ENCODE results near the gene MUC5AC.
"Not testable (repeated sequence)": the region's sequence is repeated elsewhere in the genome, so short reads cannot be mapped to it uniquely, and the experiment has no call there.

Gene MUC5AC

GRCh38 chr11:1147792-1148191, 10.0 kb upstream of the MUC5AC start:
- DNase-seq (ENCODE audit: low spot score), result no peak

- DNase-seq (ENCODE audit: low spot score), result no peak
Observed at GRCh38 chr11:1148752-1149180, 9.0 kb upstream of the MUC5AC start.

- no peak for DNase-seq (ENCODE audit: low spot score)
Observed at GRCh38 chr11:1149545-1149944, 8.2 kb upstream of the MUC5AC start.

- no peak for DNase-seq (ENCODE audit: low spot score)
Observed at GRCh38 chr11:1150116-1150515, 7.6 kb upstream of the MUC5AC start.

- no peak for DNase-seq (ENCODE audit: low spot score)
Observed at GRCh38 chr11:1150769-1151365, 6.9 kb upstream of the MUC5AC start.

- no peak for DNase-seq (ENCODE audit: low spot score)
Observed at GRCh38 chr11:1151366-1152315, 6.1 kb upstream of the MUC5AC start.

GRCh38 chr11:1152316-1153104, 5.2 kb upstream of the MUC5AC start:
- no peak for DNase-seq (ENCODE audit: low spot score)

GRCh38 chr11:1153105-1153950, 4.4 kb upstream of the MUC5AC start:
- DNase-seq (ENCODE audit: low spot score), result no peak

GRCh38 chr11:1153951-1154493, 3.7 kb upstream of the MUC5AC start:
- DNase-seq (ENCODE audit: low spot score), result no peak

GRCh38 chr11:1154656-1155055, 3.1 kb upstream of the MUC5AC start:
- DNase-seq (ENCODE audit: low spot score), result not testable (repeated sequence)

- DNase-seq (ENCODE audit: low spot score), result no peak
Observed at GRCh38 chr11:1155274-1155693, 2.5 kb upstream of the MUC5AC start.

GRCh38 chr11:1156506-1157340, 1.0 kb upstream of the MUC5AC start:
- DNase-seq (ENCODE audit: low spot score), result no peak

GRCh38 chr11:1157341-1157644, 460 bp upstream of the MUC5AC start:
- no peak for DNase-seq (ENCODE audit: low spot score)

- DNase-seq (ENCODE audit: low spot score), result no peak
Observed at GRCh38 chr11:1158681-1159487, 1.1 kb downstream of the MUC5AC start.

GRCh38 chr11:1159488-1160220, 1.9 kb downstream of the MUC5AC start:
- DNase-seq (ENCODE audit: low spot score), result not testable (repeated sequence)

- no peak for DNase-seq (ENCODE audit: low spot score)
Observed at GRCh38 chr11:1160231-1161101, 2.7 kb downstream of the MUC5AC start.

GRCh38 chr11:1161410-1162137, 3.8 kb downstream of the MUC5AC start:
- no peak for DNase-seq (ENCODE audit: low spot score)

Measured in putamen (tissue), 1 donor.